Neural progenitor cell (in vitro differentiated cells): Measurements from ENCODE around the gene FBLN2. TPM values are rescaled to one million over a fixed set of nuclear protein-coding genes. Genes with fewer than 3 reads are reported as not detected.

ENCODE experiments used
- DNase-seq: peaks from one replicate; pipeline ENCODE4 v3.0.0-alpha.2; 2016; ENCODE audit warnings: low spot score
- H2AFZ ChIP-seq: fragments of 200-600 bp; sonication (generic); replicated peaks from 2 replicates; pipeline ENCODE4 v1.6.1; 2016; ENCODE audit warnings: antibody characterized with exemption
- H3F3A ChIP-seq: fragments of 200-600 bp; sonication (generic); 2 replicates; pipeline ENCODE4 v1.6.1; 2016; ENCODE audit warnings: antibody characterized with exemption, low read depth
- H3K27ac ChIP-seq: fragments of 200-600 bp; sonication (generic); 2 replicates; pipeline ENCODE4 v1.5.1; 2016; ENCODE audit warnings: mild to moderate bottlenecking
- H3K27me3 ChIP-seq: fragments of 200-600 bp; sonication (generic); 2 replicates; pipeline ENCODE4 v1.6.1; 2016; ENCODE audit warnings: mild to moderate bottlenecking, moderate library complexity
- H3K36me3 ChIP-seq: fragments of 200-600 bp; sonication (generic); 2 replicates; pipeline ENCODE4 v1.5.1; 2016
- H3K4me1 ChIP-seq: fragments of 200-600 bp; sonication (generic); 2 replicates; pipeline ENCODE4 v1.6.1; 2016; ENCODE audit warnings: mixed run types
- H3K4me2 ChIP-seq: fragments of 200-600 bp; sonication (generic); 2 replicates; pipeline ENCODE4 v1.6.1; 2016
- H3K4me3 ChIP-seq: fragments of 200-600 bp; sonication (generic); 2 replicates; pipeline ENCODE4 v1.5.1; 2016
- H3K79me2 ChIP-seq: fragments of 200-600 bp; sonication (generic); 2 replicates; pipeline ENCODE4 v1.6.1; 2016; ENCODE audit warnings: low read depth
- H3K9ac ChIP-seq: fragments of 200-600 bp; sonication (generic); 2 replicates; pipeline ENCODE4 v1.6.1; 2016
- H3K9me3 ChIP-seq: fragments of 200-600 bp; sonication (generic); 2 replicates; pipeline ENCODE4 v1.5.1; 2016; ENCODE audit warnings: low read depth
- H4K20me1 ChIP-seq: fragments of 200-600 bp; sonication (generic); 2 replicates; pipeline ENCODE4 v1.6.1; 2016; ENCODE audit warnings: low read depth
- H3K27ac Mint-ChIP-seq: 3 replicates; pipeline ENCODE4 v1.8.0; 2021; ENCODE audit warnings: mixed read lengths
- H3K27me3 Mint-ChIP-seq: 2 replicates; pipeline ENCODE4 v1.8.0; 2022; ENCODE audit warnings: low read depth, mild to moderate bottlenecking, inconsistent platforms, moderate library complexity, mixed read lengths; ENCODE audit not compliant: insufficient read depth
- H3K36me3 Mint-ChIP-seq: 3 replicates; pipeline ENCODE4 v1.8.0; 2021; ENCODE audit warnings: mixed read lengths
- H3K4me1 Mint-ChIP-seq: 3 replicates; pipeline ENCODE4 v1.8.0; 2021; ENCODE audit warnings: mixed read lengths
- H3K4me3 Mint-ChIP-seq: 3 replicates; pipeline ENCODE4 v1.8.0; 2021; ENCODE audit warnings: mild to moderate bottlenecking, moderate library complexity, mixed read lengths
- H3K9me3 Mint-ChIP-seq: 3 replicates; pipeline ENCODE4 v1.8.0; 2020; ENCODE audit warnings: mixed read lengths
- CTCF ChIP-seq: fragments of 200-600 bp; sonication (generic); IDR thresholded peaks from 2 replicates; pipeline ENCODE4 v1.5.1; 2017; ENCODE audit warnings: antibody characterized with exemption, mild to moderate bottlenecking
- EZH2 ChIP-seq: fragments of 200-600 bp; sonication (generic); IDR thresholded peaks from 2 replicates; pipeline ENCODE4 v1.6.1; 2017; ENCODE audit warnings: antibody characterized with exemption, mild to moderate bottlenecking, moderate library complexity
- EZH2phosphoT487 ChIP-seq: fragments of 200-600 bp; sonication (generic); IDR thresholded peaks from 2 replicates; pipeline ENCODE4 v1.6.1; 2017; ENCODE audit warnings: antibody characterized with exemption
- total RNA-seq: library from RNA; depleted of rRNA; stranded (reverse); fragments of >200 nt; gene quantifications from 2 replicates; pipeline ENCODE4 v1.2.3, GENCODE V29; 2015; ENCODE audit warnings: low replicate concordance

FBLN2 gene
- total RNA-seq, 1 donor from 2014 or later, result 15.9 TPM

- Histone ChIP-seq H3K36me3 (no peaks in the 10 kb centered on the region), H3K79me2 (no peaks in the 10 kb centered on the region), H3K4me1 (no peaks in the 10 kb centered on the region), H3K27ac (no peak overlapping the region), H3K9ac (no peak overlapping the region), H3K9me3 (no peaks in the 10 kb centered on the region), H2AFZ (no peak overlapping the region), H3F3A (no peaks in the 10 kb centered on the region), H4K20me1 (no peaks in the 10 kb centered on the region), H3K4me3 (no peak overlapping the region), H3K4me2 (no peak overlapping the region), H3K27me3 (no peaks in the 10 kb centered on the region)
- Mint-ChIP-seq H3K27ac (no peak overlapping the region), H3K4me3 (no peak overlapping the region), H3K9me3 (no peaks in the 10 kb centered on the region), H3K27me3 (peaks cover 3% of the 10 kb centered on the region), H3K36me3 (no peaks in the 10 kb centered on the region), H3K4me1 (peaks cover 25% of the 10 kb centered on the region)
- DNase-seq, result no peak
- TF ChIP-seq EZH2phosphoT487 (no peak), EZH2 (no peak), CTCF (no peak)
Observed at GRCh38 chr3:13622356-13622755, 73.4 kb downstream of the FBLN2 start.

- Mint-ChIP-seq H3K4me1 (peaks cover 25% of the 10 kb centered on the region), H3K4me3 (no peak overlapping the region), H3K36me3 (no peaks in the 10 kb centered on the region), H3K27me3 (peaks cover 3% of the 10 kb centered on the region), H3K27ac (peak overlapping the region; percentile 57), H3K9me3 (no peaks in the 10 kb centered on the region)
- Histone ChIP-seq H4K20me1 (no peaks in the 10 kb centered on the region), H3K4me3 (no peak overlapping the region), H3K4me1 (no peaks in the 10 kb centered on the region), H3K27ac (no peak overlapping the region), H3K9ac (no peak overlapping the region), H3F3A (no peaks in the 10 kb centered on the region), H3K4me2 (no peak overlapping the region), H3K36me3 (no peaks in the 10 kb centered on the region), H2AFZ (no peak overlapping the region), H3K79me2 (no peaks in the 10 kb centered on the region), H3K27me3 (no peaks in the 10 kb centered on the region), H3K9me3 (no peaks in the 10 kb centered on the region)
- DNase-seq, result peak; percentile 14
- TF ChIP-seq CTCF, result no peak
- no peak for TF ChIP-seq EZH2phosphoT487
- no peak for TF ChIP-seq EZH2
Observed at GRCh38 chr3:13623101-13623654, 74.3 kb downstream of the FBLN2 start.

- H2AFZ ChIP-seq, result no peak overlapping the region
- no peaks in the 10 kb centered on the region for H3K79me2 ChIP-seq
- H3K4me3 ChIP-seq, result no peak overlapping the region
- no peak overlapping the region for H3K9ac ChIP-seq
- no peaks in the 10 kb centered on the region for H3K27me3 ChIP-seq
- no peaks in the 10 kb centered on the region for H3K36me3 ChIP-seq
- no peak for DNase-seq
- Mint-ChIP-seq H3K9me3 (no peaks in the 10 kb centered on the region), H3K27ac (no peak overlapping the region), H3K4me1 (peaks cover 25% of the 10 kb centered on the region), H3K27me3 (peaks cover 3% of the 10 kb centered on the region), H3K4me3 (no peak overlapping the region), H3K36me3 (no peaks in the 10 kb centered on the region)
- no peak overlapping the region for H3K4me2 ChIP-seq
- no peaks in the 10 kb centered on the region for H4K20me1 ChIP-seq
- no peaks in the 10 kb centered on the region for H3K9me3 ChIP-seq
- no peak overlapping the region for H3K27ac ChIP-seq
- TF ChIP-seq EZH2 (no peak), EZH2phosphoT487 (no peak), CTCF (no peak)
- no peaks in the 10 kb centered on the region for H3F3A ChIP-seq
- H3K4me1 ChIP-seq, result no peaks in the 10 kb centered on the region
Observed at GRCh38 chr3:13624021-13624420, 75.1 kb downstream of the FBLN2 start.
